Right lobe of liver (tissue), 4 donors: ENCODE measurements around the gene GALNTL6.

Experiments
- POLR2A ChIP-seq: fragments of 450-650 bp; IDR thresholded peaks from one replicate; pipeline ENCODE4 v1.6.1; 2017; ENCODE audit warnings: antibody characterized with exemption, mild to moderate bottlenecking
- TF ChIP-seq, protein P1 (sequence below), 4 donors: fragments of 200-600 bp in 3 of 4; fragments of 450-650 bp in 1 of 4; IDR thresholded peaks; one replicate each; pipeline versions ENCODE4 v1.5.1 to v1.8.0; 2016 to 2022; ENCODE audit warnings: antibody characterized with exemption in 4 of 4, mild to moderate bottlenecking in 2 of 4
- donor health status: DM: no; HTN: no; CAD: no.
- donor health status: DM: no; HTN: no; CAD: no.
- donor health status: DM: no; HTN: yes; CAD: no.

DNA sequence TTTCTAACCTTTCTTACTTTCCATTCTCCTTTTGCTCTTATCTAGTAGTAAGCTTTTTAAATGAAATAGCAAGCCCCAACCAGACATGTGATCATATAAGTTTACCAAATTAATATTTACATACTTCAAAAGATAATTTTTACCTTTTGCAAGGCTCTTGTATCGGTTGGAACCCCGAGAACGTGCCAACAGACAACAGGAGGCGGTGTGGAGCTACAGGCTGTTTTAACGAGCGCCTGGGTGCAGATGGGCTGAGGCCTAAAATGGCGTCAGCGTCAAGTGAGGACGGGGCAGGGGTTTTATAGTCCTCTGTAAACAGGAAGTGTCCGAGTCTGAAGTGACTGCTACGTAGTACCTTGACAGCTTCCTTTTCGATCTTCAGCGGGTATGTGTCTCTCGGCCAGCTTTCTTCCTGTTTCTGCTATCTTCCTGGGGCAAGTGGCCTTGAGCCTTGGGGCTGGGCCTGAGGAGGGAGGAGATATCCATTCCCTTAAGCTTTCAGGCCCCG lies 342.7 kb downstream of the GALNTL6 start:
- TF ChIP-seq, protein P1, sequence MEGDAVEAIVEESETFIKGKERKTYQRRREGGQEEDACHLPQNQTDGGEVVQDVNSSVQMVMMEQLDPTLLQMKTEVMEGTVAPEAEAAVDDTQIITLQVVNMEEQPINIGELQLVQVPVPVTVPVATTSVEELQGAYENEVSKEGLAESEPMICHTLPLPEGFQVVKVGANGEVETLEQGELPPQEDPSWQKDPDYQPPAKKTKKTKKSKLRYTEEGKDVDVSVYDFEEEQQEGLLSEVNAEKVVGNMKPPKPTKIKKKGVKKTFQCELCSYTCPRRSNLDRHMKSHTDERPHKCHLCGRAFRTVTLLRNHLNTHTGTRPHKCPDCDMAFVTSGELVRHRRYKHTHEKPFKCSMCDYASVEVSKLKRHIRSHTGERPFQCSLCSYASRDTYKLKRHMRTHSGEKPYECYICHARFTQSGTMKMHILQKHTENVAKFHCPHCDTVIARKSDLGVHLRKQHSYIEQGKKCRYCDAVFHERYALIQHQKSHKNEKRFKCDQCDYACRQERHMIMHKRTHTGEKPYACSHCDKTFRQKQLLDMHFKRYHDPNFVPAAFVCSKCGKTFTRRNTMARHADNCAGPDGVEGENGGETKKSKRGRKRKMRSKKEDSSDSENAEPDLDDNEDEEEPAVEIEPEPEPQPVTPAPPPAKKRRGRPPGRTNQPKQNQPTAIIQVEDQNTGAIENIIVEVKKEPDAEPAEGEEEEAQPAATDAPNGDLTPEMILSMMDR (IDR thresholded peaks at IDR 0.05) = no peak
- TF ChIP-seq POLR2A = no peak
